Testis (tissue), 2 donors: Measurements from ENCODE around the gene TCHHL1.

Experiments
- POLR2A ChIP-seq: fragments of 450-650 bp; IDR thresholded peaks from one replicate; pipeline ENCODE4 v1.6.1; 2017; ENCODE audit warnings: antibody characterized with exemption, mild to moderate bottlenecking, moderate library complexity
- TF ChIP-seq, protein P1 (sequence below), 3 experiments: fragments of 450-650 bp in 2 of 3; fragments of 200-600 bp in 1 of 3; sonication (generic) in 1 of 3; IDR thresholded peaks; one replicate each; pipeline ENCODE4 v1.5.1; 2016 to 2019; ENCODE audit warnings: antibody characterized with exemption in 3 of 3, mild to moderate bottlenecking in 2 of 3, moderate library complexity in 1 of 3

DNA sequence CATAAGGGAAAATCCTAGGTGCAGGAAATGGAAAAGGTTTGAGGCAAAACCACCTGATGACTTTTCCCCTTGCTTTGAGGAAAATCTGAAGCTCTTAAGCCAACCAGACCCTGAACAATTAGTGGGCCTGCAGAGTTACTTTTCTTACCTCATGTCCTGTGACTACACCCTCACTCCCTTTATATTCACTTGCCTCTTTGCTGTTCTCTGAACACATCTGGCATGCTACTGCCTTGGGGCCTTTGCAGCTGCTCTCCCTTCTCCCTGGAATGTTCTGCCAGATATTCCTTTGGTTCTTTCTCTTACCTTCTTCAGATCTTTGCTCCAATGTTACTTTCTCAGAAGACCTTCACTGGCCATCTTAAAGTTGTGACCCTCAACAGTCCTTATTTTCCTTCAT lies 48.4 kb upstream of the TCHHL1 start:
- TF ChIP-seq, protein P1, sequence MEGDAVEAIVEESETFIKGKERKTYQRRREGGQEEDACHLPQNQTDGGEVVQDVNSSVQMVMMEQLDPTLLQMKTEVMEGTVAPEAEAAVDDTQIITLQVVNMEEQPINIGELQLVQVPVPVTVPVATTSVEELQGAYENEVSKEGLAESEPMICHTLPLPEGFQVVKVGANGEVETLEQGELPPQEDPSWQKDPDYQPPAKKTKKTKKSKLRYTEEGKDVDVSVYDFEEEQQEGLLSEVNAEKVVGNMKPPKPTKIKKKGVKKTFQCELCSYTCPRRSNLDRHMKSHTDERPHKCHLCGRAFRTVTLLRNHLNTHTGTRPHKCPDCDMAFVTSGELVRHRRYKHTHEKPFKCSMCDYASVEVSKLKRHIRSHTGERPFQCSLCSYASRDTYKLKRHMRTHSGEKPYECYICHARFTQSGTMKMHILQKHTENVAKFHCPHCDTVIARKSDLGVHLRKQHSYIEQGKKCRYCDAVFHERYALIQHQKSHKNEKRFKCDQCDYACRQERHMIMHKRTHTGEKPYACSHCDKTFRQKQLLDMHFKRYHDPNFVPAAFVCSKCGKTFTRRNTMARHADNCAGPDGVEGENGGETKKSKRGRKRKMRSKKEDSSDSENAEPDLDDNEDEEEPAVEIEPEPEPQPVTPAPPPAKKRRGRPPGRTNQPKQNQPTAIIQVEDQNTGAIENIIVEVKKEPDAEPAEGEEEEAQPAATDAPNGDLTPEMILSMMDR (IDR thresholded peaks at IDR 0.05), result no peak
- TF ChIP-seq POLR2A, result no peak
